Femur (tissue), 1 donor: Measurements from ENCODE around the gene COG7.
"Not testable (repeated sequence)": the region's sequence is repeated elsewhere in the genome, so short reads cannot be mapped to it uniquely, and the experiment has no call there.

Experiments
- DNase-seq: peaks from one replicate; pipeline ENCODE4 v3.0.0-alpha.2; 2017

COG7 gene

GRCh38 chr16:23469814-23470213, 16.8 kb upstream of the COG7 start:
- no peak for DNase-seq

- no peak for DNase-seq
Observed at GRCh38 chr16:23466162-23466885, 13.3 kb upstream of the COG7 start.

GRCh38 chr16:23465179-23465578, 12.2 kb upstream of the COG7 start:
- no peak for DNase-seq

- DNase-seq = no peak
Observed at GRCh38 chr16:23464196-23464595, 11.2 kb upstream of the COG7 start.

GRCh38 chr16:23462994-23463393, 10.0 kb upstream of the COG7 start:
- DNase-seq = peak; percentile 90

- DNase-seq = no peak
Observed at GRCh38 chr16:23453338-23454052, 506 bp upstream of the COG7 start.

- DNase-seq = no peak
Observed at GRCh38 chr16:23452221-23452571, 793 bp downstream of the COG7 start.

GRCh38 chr16:23448392-23448791, 4.6 kb downstream of the COG7 start:
- no peak for DNase-seq

- not testable (repeated sequence) for DNase-seq
Observed at GRCh38 chr16:23437542-23437941, 15.4 kb downstream of the COG7 start.

- DNase-seq = no peak
Observed at GRCh38 chr16:23436951-23437350, 16.0 kb downstream of the COG7 start.

- peak; percentile 48 for DNase-seq
Observed at GRCh38 chr16:23435500-23435899, 17.5 kb downstream of the COG7 start.

GRCh38 chr16:23434380-23434779, 18.6 kb downstream of the COG7 start:
- DNase-seq = no peak

- DNase-seq = no peak
Observed at GRCh38 chr16:23433261-23433920, 19.6 kb downstream of the COG7 start.

- DNase-seq = no peak
Observed at GRCh38 chr16:23432176-23433128, 20.5 kb downstream of the COG7 start.

- no peak for DNase-seq
Observed at GRCh38 chr16:23428351-23428750, 24.6 kb downstream of the COG7 start.

- no peak for DNase-seq
Observed at GRCh38 chr16:23424292-23424958, 28.6 kb downstream of the COG7 start.

GRCh38 chr16:23423496-23424049, 29.4 kb downstream of the COG7 start:
- DNase-seq = peak; percentile 30

- no peak for DNase-seq
Observed at GRCh38 chr16:23420011-23420410, 33.0 kb downstream of the COG7 start.

GRCh38 chr16:23416816-23417215, 36.2 kb downstream of the COG7 start:
- no peak for DNase-seq

GRCh38 chr16:23414731-23415130, 38.3 kb downstream of the COG7 start:
- DNase-seq = no peak

GRCh38 chr16:23410176-23410575, 42.8 kb downstream of the COG7 start:
- no peak for DNase-seq

GRCh38 chr16:23409522-23409921, 43.5 kb downstream of the COG7 start:
- DNase-seq = no peak
